Spleen (tissue), 11 donors: ENCODE results near the gene SLC7A10. TPM values are rescaled to one million over a fixed set of nuclear protein-coding genes. Genes with fewer than 3 reads are reported as not detected.

Experiments
- DNase-seq: peaks from one replicate; pipeline ENCODE4 v3.0.0-alpha.2; 2020
- H3K27ac ChIP-seq, 8 donors: fragments of 200-600 bp; sonication (generic) in 7 of 8; 1 replicate in 4 of 8; 2 replicates in 4 of 8; pipeline versions ENCODE4 v1.5.0 to v1.8.0; 2016 to 2021; ENCODE audit warnings: inconsistent platforms in 4 of 8, mild to moderate bottlenecking in 4 of 8, moderate library complexity in 1 of 8
- H3K27me3 ChIP-seq, 7 donors: fragments of 200-600 bp; sonication (generic) in 6 of 7; replicated peaks in 1 of 7; 1 replicate in 4 of 7; 2 replicates in 3 of 7; pipeline versions ENCODE4 v1.5.0 to v1.8.0; 2016 to 2021; ENCODE audit warnings: inconsistent platforms in 3 of 7, mild to moderate bottlenecking in 1 of 7
- H3K36me3 ChIP-seq, 6 donors: fragments of 200-600 bp; sonication (generic) in 5 of 6; 1 replicate in 4 of 6; 2 replicates in 2 of 6; pipeline versions ENCODE4 v1.5.0 to v1.8.0; 2016 to 2021; ENCODE audit warnings: inconsistent platforms in 2 of 6
- H3K4me1 ChIP-seq, 6 donors: fragments of 200-600 bp; sonication (generic) in 5 of 6; 1 replicate in 3 of 6; 2 replicates in 3 of 6; pipeline versions ENCODE4 v1.5.0 to v1.8.0; 2016 to 2021; ENCODE audit warnings: inconsistent platforms in 3 of 6
- H3K4me3 ChIP-seq, 8 donors: fragments of 200-600 bp; sonication (generic) in 7 of 8; 1 replicate in 4 of 8; 2 replicates in 4 of 8; pipeline versions ENCODE4 v1.5.0 to v1.8.0; 2016 to 2021; ENCODE audit warnings: inconsistent platforms in 4 of 8, mild to moderate bottlenecking in 4 of 8, moderate library complexity in 2 of 8
- H3K9me3 ChIP-seq, 8 donors: fragments of 200-600 bp; sonication (generic) in 7 of 8; 1 replicate in 4 of 8; 2 replicates in 4 of 8; pipeline versions ENCODE4 v1.5.0 to v1.8.0; 2016 to 2021; ENCODE audit warnings: inconsistent platforms in 4 of 8
- POLR2A ChIP-seq, 3 donors: fragments of 450-650 bp; IDR thresholded peaks; one replicate each; pipeline ENCODE4 v1.5.1; 2017; ENCODE audit warnings: antibody characterized with exemption in 3 of 3, mild to moderate bottlenecking in 1 of 3
- POLR2AphosphoS5 ChIP-seq, 3 donors: sonication (generic); formaldehyde crosslinking; IDR thresholded peaks; one replicate each; pipeline ENCODE4 v1.5.1; 2017; ENCODE audit warnings: antibody characterized with exemption in 3 of 3
- WGBS, 5 donors: extraction: QIAGEN DNeasy Blood & Tissue Kit in 3 of 5; methylation state at CpG; one replicate each; pipeline versions ENCODE4 v1.1.5 to v1.1.7; 2013 to 2018; 5-methylcytosine and 5-hydroxymethylcytosine counted together
- intact Hi-C: fragments of 100-400 bp; cut with DNase I; formaldehyde crosslinking; loops from one replicate; pipeline ENCODE4 v1.15.0; 2023; ENCODE audit warnings: low total_unique reads
- polyA plus RNA-seq, 3 donors: library from polyadenylated mRNA; stranded (reverse); fragments of 200-250 nt; gene quantifications; one replicate each; pipeline ENCODE4 v1.2.1, GENCODE V29; 2013
- total RNA-seq, 7 donors: library from RNA; depleted of rRNA in 3 of 7; stranded (reverse); fragments of >200 nt in 3 of 7; fragmentation: NEBNext Ultra II Directional in 4 of 7; extraction: Animal tissue kit (Norgen Biotek cat#: 25700) in 4 of 7; gene quantifications; one replicate each; pipeline versions ENCODE4 v1.1.0 to v1.2.1, GENCODE V29; 2016 to 2021
- TF ChIP-seq, protein P1 (sequence below), 11 experiments: fragments of 200-600 bp in 7 of 11; fragments of 450-650 bp in 4 of 11; sonication (generic) in 4 of 11; IDR thresholded peaks in 8 of 11; conservative IDR thresholded peaks in 3 of 11; 1 replicate in 7 of 11; 2 replicates in 4 of 11; pipeline versions ENCODE4 v1.4.0 to v1.8.0; 2016 to 2021; ENCODE audit warnings: antibody characterized with exemption in 11 of 11, inconsistent platforms in 4 of 11, mild to moderate bottlenecking in 1 of 11
- donor health status: healthy with polysubstance abuse.
- donor health status: DM: no; HTN: no; CAD: no; lungs with moderate emphysema.
- donor health status: DM: no; HTN: no; CAD: no.
- donor health status: Bipolar disorder and iron deficiency.
- donor health status: healthy.
- donor health status: DM: no; HTN: no; CAD: no.
- donor health status: DM: yes; HTN: yes; CAD: no.

Gene SLC7A10
- total and polyA plus RNA-seq, 10 donors, result 0.06 to 0.37 (median 0.19) TPM; not detected in 6

DNA sequence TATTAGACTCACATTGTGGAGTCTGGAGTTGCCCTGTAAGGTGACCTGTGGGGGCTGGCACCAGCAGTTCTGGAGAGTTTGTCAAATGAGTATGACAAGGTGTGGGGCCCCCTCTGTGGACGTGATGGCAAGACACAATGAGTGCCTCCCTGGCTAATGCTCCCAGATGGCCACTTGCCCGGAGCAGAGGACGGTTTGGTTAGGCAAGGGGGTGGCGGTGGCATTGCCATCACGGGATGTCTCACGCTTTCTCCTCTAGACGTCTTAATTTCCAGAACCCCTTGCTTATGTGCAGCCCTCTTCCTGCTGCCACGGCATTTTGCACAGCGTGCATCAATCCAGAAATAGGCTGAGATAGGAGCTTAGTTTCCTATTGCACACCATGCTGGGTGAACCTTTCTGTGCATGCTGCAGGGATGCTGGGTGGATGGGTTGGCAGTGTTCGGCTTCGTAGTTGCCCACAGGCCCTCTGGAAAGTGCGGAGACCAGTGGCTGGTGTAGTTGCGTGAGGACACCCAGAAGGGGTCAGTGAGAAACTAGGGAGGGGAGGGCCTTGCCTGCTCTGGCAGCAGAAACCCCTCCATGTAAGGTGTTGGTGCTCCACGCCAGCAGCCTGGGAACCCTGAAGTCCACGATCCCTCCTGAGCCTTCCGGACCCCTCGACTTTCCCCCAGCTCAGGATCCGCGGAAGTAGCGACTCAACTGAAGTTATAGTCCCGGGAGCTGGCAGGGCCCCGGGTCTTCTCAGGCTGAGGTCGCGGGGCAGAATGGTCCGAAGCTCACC is 49.6 kb downstream of the SLC7A10 start:
- H3K4me1 ChIP-seq, result peaks cover 12 to 57% (median 39%) of the 10 kb centered on the region in 6 donors
- intact Hi-C loops, result no loop called here
- peak; percentile 82 for DNase-seq
- TF ChIP-seq POLR2AphosphoS5 (IDR thresholded peaks at IDR 0.05) (no peak), POLR2A (IDR thresholded peaks at IDR 0.05) (no peak)
- TF ChIP-seq, protein P1, sequence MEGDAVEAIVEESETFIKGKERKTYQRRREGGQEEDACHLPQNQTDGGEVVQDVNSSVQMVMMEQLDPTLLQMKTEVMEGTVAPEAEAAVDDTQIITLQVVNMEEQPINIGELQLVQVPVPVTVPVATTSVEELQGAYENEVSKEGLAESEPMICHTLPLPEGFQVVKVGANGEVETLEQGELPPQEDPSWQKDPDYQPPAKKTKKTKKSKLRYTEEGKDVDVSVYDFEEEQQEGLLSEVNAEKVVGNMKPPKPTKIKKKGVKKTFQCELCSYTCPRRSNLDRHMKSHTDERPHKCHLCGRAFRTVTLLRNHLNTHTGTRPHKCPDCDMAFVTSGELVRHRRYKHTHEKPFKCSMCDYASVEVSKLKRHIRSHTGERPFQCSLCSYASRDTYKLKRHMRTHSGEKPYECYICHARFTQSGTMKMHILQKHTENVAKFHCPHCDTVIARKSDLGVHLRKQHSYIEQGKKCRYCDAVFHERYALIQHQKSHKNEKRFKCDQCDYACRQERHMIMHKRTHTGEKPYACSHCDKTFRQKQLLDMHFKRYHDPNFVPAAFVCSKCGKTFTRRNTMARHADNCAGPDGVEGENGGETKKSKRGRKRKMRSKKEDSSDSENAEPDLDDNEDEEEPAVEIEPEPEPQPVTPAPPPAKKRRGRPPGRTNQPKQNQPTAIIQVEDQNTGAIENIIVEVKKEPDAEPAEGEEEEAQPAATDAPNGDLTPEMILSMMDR (IDR thresholded peaks at IDR 0.05 in 8 of 11, conservative IDR thresholded peaks at IDR 0.05 in 3 of 11), result no peak
- H3K27ac ChIP-seq, result peak overlapping the region; percentile 91 to 98 (median 96)
- no peaks in the 10 kb centered on the region for H3K9me3 ChIP-seq
- no peaks in the 10 kb centered on the region for H3K27me3 ChIP-seq
- H3K4me3 ChIP-seq, result peak overlapping the region; percentile 66 to 97 (median 82)
- 12 to 28% (median 13%) methylated on average over 11 to 25 of the region's 25 CpGs for WGBS, 5 donors
- H3K36me3 ChIP-seq, result no peaks in the 10 kb centered on the region

GRCh38 chr19:33175156-33175782 is 50.4 kb downstream of the SLC7A10 start:
- TF ChIP-seq, protein P1 (IDR thresholded peaks at IDR 0.05 in 8 of 11, conservative IDR thresholded peaks at IDR 0.05 in 3 of 11), result no peak
- TF ChIP-seq POLR2A (IDR thresholded peaks at IDR 0.05) (no peak), POLR2AphosphoS5 (IDR thresholded peaks at IDR 0.05) (no peak)
- WGBS, 5 donors, result 86 to 97% (median 91%) methylated on average over 9 to 10 of the region's 10 CpGs
- Histone ChIP-seq H3K9me3 (no peaks in the 10 kb centered on the region), H3K4me1 (peaks cover 12 to 57% (median 39%) of the 10 kb centered on the region in 6 donors), H3K27ac (peak overlapping the region in 1 of 8 donors; percentile 97), H3K4me3 (peak overlapping the region in 3 of 8 donors; percentile 78 to 97 (median 92)), H3K27me3 (no peaks in the 10 kb centered on the region), H3K36me3 (no peaks in the 10 kb centered on the region)
- intact Hi-C loops, result no loop called here
- peak; percentile 76 for DNase-seq

- H3K4me3 ChIP-seq, result no peak overlapping the region
- no peaks in the 10 kb centered on the region for H3K9me3 ChIP-seq
- H3K27ac ChIP-seq, result no peak overlapping the region
- H3K36me3 ChIP-seq, result no peaks in the 10 kb centered on the region
- H3K4me1 ChIP-seq, result peaks cover 12 to 57% (median 39%) of the 10 kb centered on the region in 6 donors
- peak; percentile 74 for DNase-seq
- WGBS, 5 donors, result 77 to 98% (median 92%) methylated on average over 5 of the region's 5 CpGs
- intact Hi-C loops, result no loop called here
- no peaks in the 10 kb centered on the region for H3K27me3 ChIP-seq
- TF ChIP-seq, protein P1 (IDR thresholded peaks at IDR 0.05 in 8 of 11, conservative IDR thresholded peaks at IDR 0.05 in 3 of 11), result no peak
- no peak for TF ChIP-seq POLR2A (IDR thresholded peaks at IDR 0.05)
- no peak for TF ChIP-seq POLR2AphosphoS5 (IDR thresholded peaks at IDR 0.05)
Observed at GRCh38 chr19:33174186-33174585, 51.5 kb downstream of the SLC7A10 start.

- peaks cover 8 to 44% (median 27%) of the 10 kb centered on the region in 6 donors for H3K4me1 ChIP-seq
- H3K27me3 ChIP-seq, result no peaks in the 10 kb centered on the region
- peak; percentile 12 for DNase-seq
- H3K27ac ChIP-seq, result no peak overlapping the region
- H3K4me3 ChIP-seq, result no peak overlapping the region
- H3K36me3 ChIP-seq, result no peaks in the 10 kb centered on the region
- WGBS, 5 donors, result 87 to 95% (median 92%) methylated on average over 6 of the region's 6 CpGs
- intact Hi-C loops, result no loop called here
- TF ChIP-seq, protein P1 (IDR thresholded peaks at IDR 0.05 in 8 of 11, conservative IDR thresholded peaks at IDR 0.05 in 3 of 11), result no peak
- TF ChIP-seq POLR2AphosphoS5 (IDR thresholded peaks at IDR 0.05) (no peak), POLR2A (IDR thresholded peaks at IDR 0.05) (no peak)
- peaks cover 0 to 21% (median 12%) of the 10 kb centered on the region in 8 donors for H3K9me3 ChIP-seq
Observed at GRCh38 chr19:33171916-33172359, 53.7 kb downstream of the SLC7A10 start.
